Measurements from ENCODE around the gene LRRC10B.

LRRC10B gene

DNA sequence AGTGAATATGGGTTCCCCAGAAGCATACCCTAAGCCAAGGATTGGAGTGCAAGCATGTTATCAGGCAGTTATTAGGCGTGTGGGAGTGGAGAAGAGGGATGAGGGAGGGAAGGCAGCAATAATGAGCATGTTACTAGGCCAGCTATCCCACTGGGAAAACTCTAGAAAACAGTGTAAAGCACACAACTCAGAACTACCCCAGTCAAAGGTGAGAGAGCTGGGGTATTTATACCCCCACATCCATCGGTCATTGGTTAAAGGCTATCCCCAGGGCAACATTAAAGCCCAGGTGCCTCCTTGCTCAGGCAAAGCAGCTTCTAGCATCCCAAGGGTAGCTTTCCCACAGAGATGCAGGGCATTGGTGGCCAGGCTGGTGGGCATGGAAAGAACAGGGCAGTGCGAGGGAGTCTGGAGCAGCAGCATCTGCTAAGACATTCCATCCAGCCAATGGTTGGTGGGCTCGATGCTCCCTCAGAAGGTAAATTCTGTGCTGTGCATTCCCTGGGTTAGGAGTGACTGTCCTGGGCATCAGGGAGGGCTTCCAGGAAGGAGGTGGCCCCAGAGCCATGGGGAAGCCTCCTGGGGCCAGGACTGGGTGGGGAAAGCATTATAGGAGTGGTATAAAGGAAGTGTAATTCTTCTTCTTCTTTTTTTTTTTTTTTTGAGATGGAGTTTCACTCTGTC, 21.1 kb upstream of the LRRC10B start:
- no peak for DNase-seq

DNA sequence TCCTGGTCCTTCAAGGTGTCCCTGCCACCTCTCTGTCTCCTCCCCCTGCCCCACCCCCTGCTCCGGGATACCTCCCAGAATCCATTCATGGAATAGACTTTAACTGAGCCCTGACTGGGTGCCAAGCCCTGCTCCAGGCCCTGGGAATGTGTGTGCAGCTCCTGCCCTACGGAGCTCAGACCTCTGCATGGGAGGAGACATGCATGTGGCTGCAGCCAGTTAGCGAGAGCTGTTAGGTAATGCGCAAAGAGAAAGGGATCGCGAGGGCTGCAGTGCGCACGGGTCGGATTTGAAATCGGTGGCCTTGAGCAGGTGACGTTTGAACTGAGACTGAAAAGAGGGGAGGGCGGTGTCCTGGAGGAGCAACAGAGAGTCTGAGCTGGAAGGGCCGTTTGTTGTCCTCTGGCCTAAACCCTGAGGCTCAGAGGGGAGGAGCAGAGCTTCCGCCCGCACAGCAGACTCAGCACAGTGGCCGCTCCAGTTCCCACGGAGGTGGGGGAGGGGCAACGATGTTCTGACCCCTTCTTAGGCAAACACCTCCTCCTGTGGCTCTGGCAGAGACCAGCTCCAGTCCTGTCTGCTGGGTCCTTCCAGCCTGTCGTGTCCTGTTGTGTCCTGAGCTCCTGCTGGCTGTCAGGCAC, 19.8 kb upstream of the LRRC10B start:
- no peak for DNase-seq

DNA sequence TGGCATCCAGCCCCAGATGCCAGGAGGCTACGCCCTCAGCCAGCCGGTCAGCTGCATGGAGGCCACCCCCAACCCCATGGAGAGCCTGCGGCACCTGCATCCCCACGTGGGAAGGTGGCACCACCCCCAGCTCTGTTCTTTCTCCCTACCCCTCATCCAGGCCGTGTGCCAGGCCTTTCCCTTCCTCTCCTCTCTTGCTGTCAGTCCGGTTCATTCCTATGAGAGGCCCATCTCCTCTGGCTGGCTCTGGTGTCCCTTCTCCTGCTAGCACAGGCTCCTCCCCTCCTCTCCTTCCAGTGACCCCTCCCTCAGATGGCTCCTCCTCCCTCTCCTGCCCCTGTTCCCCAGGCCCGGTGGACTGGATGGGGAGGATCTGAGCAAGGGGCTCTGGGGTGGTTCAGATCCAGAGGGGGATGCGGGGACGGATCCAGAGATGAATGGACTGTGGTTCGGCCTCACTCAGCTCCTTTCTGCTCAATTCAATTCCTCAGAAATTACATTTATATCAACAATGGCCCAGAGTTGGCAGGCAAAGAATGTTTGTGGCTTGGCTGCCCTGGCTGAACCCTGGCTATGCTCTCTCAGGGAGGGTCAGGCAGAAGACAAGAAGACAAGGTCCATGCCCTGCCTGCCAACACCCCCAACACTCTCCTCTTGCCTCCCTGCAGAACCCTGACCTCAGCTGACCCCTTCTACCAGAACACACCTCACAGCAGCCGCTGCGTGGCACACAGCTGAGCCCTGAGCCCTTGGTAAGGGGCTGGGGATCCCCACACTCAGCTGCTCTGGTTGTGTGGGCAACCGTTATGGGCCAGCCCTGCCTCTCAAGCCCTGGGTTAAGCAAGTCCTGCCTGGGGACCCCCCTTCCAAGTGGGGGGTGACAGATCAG, 18.5 kb upstream of the LRRC10B start:
- no peak for DNase-seq

DNA sequence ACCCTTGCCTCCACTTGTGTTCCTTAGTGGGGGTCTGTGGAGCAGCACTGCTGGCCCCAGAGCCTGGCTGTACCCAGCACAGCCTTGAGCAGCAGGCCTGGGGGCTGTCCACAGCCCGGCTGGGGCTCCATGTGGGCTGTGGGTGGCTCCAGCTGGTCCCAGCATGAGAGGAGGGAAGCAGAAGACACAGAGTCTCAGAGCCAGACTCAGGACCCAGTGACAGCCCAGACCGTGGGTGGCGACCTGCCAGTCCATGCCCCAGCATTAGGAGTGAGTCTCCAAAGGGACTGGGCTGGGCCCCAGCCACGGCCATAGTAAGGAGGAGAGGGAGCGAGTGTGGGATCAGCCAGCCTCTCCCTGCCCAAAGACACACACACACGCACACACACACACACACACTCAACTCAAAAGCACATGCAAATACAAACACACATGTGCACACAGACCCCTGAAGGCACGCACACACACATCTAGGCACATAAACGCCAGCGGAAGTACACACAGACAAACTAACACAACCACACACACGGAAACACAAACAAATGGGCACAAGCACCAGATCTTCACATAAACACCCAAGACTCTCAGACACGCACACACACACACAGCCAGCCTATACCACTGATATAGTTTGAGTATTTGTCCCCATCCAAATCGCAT, 16.7 kb upstream of the LRRC10B start:
- DNase-seq, result no peak

DNA sequence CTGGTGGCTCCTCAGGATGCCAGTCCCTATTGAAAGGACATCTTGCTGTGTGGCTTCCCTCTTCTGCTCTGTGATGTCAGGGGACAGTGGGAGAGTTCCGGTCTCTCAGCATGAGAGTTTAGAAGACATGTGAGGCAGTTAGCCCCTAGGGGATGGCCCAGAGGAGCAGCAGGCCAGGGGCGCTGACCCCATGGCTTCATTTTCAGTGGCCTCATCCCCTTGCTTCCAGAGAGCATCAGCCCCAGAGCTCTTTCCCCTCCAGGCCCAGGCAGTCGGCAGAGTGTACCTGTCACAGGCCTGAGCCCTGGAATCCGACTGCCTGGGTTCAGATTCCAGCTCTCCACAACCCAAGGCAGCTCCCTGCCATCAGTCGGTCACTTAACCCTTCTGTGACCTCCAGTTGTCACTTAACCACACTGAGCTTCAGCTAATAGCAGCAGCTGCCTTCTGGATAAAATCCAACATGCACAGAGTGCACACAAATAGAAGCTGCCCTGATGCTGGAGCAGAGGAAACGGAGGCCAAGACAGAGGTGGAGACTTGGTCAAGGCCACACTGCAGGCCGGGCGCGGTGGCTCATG, 14.1 kb upstream of the LRRC10B start:
- DNase-seq, result no peak

DNA sequence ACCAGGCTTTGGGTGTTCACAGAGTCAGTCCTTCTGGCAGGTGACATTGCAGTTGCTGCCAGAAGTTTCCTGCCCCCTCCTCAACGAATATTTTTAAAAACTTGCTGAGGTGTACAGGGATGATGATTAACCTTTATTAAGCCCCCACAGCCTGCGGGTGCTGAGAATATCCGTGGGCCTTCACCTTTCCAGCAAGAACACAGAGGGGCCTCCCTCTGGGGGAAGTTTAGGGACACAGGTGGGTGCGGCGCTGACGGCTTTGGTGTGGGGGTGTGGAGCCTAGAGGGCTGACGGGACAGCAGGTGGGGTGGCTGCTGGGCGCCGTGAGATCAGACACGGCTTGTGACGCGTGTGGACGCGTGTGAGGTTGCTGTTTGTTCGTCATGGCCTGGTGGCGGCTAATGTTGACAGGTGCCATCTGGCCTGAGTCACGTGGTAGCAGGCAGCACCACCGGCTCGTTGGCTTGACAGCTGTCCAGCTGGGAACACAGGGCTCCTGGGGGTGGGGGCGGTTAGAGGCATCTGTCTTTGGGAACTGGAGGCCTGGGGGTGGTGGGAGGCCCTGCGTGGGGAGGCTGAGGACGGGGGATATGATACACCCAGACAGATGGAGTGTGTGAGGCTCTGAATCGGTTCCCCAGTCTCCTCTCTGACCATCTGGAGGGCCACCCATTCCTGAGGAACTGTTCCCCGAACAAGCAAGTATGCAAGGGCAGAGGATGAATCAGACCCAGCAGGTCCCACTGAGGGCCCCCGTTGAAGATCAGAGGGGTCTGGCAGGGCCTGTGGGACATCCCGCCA, 12.5 kb upstream of the LRRC10B start:
- DNase-seq, result no peak

DNA sequence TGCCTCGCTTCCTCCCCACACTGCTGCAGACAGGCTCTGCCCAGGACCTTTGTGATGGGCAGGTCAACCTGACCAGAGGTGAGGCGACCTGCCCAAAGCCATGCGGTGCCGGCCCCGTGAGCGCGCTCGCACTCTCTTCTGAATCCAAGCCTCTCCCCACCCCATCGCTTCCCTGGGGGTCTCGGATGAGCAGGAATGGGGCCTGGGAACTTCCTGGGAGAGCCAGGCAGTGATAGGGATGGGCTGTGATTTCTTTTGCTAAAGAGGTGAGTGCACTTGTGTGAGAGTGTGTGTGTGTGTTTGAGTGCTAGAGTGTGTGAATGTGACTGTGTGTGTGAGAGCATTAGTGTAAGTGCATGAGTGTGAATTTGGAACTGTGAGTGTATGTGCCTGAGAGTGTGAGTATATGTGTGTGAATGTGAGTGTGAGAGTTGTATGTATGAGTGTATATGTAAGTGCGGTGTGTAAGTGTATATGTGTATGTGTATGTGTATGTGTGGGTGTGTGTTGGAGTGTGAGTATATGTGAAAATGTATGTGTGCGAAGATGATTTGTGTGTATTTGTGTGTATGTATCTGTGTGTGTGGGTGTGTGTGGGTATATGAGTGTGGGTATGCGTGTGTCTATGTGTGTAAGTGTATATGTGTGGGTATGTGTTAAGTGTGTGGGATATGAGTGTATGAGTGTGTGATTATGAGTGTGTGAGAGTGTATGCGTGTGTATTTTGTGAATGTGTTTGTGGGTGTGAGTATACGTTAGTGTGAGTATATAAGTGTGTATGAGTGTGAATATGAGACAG, 11.7 kb upstream of the LRRC10B start:
- no peak for DNase-seq

DNA sequence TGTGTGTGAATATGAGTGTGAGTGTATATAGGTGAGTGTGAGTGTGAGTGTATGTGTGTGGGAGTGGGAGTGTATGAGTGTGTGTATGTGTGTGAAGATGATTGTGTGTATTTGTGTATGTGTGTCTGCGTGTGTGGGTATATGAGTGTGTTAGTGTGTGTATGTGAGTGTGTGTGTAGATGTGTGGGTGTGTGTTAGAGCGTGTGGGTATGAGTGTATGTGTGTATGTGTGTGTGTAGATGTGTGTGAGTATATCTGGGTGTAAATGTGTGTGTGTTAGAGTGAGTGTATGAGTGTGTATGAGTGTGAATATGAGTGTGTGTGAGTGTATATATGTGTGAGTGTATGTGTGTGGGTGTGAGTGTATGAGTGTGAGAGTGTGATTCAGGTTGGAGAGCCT, 11.1 kb upstream of the LRRC10B start:
- no peak for DNase-seq

DNA sequence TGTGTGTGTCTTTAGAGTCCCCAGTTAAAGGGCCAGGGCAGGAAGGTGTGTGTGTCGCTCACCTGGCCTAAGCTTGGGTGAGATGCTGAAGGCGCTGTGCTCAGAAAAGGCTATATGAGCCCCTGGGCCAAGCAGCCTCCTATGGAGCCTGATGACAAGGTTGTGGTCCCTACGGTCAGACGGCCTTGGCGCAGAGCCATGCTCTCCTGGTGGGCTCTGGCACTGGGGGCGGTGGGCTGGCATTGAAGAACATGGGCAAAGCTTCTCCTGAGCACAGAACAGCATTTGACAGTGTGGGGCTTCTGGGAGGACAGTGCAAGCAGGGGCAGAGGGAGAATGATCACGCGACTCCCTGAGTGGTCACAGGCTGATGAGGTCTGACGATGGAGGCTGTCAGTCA, 10.7 kb upstream of the LRRC10B start:
- no peak for DNase-seq

DNA sequence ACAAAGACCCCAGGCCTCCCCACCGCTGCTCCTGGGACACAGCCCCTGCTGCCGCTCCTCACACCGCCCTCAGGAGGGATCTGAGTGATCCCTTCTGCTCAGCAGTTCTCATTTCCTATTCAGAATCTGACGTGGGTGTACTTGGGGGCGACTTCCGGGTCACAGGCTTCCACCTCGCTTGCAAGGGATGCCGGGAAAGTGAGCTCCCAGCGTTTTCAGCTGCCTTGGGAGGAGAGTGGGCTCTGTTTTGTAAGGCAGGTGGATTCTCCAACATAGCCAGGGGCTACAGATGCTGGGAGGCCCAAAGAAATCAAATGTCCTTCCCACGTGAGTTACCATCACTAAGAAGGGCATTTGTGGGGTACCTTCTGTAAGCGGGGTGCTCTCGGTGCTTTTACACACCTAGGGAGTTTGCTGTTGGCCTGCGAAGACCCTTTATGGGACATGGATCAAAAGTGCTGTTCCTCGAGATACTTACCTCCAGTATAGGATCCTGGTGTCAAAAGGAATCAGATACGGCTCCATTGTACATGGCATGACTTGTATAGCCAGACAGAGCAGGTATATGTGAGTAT, 9.7 kb upstream of the LRRC10B start:
- DNase-seq, result no peak

DNA sequence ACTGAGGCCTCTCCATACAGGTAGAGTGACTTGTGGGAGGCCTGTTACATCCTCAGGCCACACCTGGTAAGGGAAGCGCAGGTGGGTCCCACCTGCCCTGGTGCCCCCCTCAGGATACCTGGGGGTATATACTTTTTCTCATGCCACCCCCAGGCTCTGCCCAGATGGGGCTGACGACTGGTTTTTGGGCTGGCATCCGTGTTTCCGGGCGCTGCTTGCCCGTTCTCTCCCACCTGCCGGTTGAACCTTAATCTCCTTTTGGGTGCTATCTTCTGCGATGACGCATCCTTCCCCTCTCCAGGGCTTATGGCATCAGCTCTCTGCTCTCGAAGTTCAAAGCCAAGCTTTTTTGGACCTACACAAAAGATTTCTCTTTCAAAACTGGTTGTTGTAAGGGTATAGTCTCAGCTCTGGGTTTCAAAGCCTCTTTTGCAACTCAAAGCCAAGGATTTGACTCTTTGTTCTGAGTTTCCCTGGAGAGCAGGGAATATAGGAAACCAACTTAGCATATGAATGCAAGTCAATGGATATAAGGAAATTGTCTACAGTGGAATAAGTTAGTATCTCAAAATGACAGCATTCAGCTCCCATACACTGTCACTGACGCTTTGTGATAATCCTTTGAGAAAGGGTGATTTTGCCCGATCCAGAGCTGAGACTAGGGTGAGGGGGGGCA, 8.6 kb upstream of the LRRC10B start:
- no peak for DNase-seq

DNA sequence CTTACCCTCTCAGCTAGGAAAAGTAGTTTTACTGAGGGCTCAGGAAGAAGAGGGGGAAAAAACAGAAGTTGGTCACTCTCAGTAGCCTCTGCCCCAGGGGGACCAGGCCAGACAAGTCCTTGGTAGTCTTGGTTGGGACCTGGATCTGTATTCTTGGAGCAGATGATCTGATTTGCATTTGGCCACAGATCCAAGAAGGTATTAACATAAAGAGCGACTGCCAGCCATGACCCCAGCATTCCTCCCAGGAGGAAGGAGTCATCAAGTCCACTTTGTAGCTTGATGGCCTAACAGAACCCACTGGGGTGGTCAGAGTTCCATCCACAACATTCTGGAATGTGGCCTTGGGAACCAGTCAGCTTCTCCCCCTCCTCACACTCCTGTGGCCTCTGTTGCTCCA, 6.0 kb upstream of the LRRC10B start:
- DNase-seq, result no peak

DNA sequence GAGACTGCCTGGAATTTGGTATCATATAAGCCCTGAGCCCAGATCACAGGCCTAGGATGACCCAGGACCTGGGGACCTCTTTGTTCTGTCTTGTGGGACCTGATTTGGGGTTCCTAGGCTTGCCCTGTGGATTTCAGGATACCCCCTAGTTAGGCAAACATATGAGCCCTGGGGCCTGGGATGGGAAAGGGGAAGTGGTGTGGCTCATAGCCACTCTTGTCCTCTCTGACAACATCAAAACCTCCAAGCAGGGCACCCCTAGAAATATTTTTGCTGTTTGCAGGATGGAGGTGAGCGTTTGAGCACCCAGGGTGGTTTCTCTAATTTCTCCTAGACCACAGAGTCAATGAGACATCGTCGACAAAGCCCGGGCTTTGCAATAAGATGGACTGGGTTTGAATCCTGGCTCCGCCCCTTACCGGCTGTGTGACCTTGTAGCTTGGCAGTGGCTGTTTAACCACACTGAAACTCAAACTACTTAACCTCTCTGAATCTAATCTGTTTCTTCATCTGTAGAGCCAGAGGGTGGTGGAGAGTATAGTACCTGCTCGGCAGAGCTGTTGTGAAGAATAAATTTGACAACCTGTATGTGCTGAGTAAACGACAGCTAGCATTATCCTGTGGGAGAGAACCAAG, 5.3 kb upstream of the LRRC10B start:
- DNase-seq, result peak in 1 of 2 experiments; percentile 35

DNA sequence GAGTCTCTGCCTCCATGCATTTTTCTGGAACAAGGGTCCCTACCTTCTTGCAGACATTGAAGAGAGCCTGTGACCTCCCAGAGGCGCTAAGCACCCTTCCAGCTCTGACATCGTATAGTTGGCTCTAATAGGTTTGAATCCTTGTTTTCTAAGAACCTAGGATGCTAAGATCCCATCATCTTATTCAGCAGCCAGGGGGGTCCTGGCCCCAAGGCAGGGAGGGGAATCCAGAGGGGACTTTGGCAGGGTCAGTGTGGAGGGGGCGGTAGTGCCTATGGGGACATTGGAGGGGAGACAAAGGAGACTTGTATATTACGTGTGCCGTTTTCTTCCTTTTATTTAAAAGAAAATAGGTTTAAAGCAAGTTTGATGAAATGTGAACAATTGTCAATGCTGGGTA, 3.4 kb upstream of the LRRC10B start:
- no peak for DNase-seq

DNA sequence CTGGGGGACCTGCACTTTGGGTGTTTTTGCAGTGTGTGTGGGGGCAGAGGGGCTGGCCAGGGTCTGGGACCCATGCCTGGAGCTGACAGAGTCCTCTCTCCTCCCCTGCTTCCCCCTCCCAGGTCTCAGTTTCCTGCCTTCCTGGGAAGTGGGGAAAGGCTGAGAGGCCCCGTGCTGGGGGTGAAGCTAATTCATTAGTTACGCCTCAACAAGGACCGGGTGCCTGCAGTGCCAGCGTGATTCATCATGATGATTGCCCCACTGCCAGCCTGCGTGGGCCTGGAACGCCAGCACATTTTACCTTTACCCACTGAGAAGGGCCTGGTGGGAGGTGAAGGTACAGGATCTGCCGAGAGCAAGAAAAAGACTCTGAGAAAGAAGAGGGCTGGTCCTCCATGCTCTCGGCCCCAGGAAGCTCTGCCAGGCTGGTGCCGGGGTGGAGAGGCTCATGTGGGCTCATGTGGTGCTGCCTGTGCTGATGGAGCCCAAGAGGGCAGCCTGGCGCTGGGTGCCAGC, 2.9 kb upstream of the LRRC10B start:
- DNase-seq, result no peak

DNA sequence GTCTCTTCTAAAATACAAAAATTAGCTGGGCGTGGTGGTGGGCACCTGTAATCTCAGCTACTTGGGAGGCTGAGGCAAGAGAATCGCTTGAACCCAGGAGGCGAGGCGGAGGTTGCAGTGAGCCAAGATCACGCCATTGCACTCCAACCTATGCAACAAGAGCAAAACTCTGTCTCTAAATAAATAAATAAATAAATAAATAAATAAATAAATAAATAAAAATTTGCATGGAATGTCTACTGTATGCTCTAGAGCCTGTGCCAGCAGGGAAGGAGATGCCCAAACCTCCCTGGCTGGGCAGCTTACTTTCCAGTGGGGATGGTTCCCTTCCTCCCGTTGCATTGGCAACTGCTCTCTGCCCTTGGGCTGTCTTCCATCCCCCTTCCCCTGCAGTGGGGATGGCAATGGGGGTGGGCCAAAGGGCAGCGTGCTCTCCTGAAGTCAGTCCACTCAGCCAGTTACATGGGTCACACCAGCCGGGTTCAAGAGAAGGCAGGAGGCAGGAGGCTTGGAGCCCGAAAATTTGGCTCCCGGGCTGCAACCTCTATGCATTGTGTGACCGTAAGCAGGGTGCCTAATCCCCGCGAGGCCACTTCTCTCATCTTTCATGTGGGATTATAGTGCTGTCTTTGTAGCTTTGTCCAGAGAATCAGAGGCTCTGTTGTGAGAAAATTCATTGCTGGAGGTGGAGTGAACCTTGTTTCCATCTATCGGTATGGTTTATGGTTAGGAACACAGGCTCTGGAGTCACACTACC, 1.4 kb upstream of the LRRC10B start:
- no peak for DNase-seq

DNA sequence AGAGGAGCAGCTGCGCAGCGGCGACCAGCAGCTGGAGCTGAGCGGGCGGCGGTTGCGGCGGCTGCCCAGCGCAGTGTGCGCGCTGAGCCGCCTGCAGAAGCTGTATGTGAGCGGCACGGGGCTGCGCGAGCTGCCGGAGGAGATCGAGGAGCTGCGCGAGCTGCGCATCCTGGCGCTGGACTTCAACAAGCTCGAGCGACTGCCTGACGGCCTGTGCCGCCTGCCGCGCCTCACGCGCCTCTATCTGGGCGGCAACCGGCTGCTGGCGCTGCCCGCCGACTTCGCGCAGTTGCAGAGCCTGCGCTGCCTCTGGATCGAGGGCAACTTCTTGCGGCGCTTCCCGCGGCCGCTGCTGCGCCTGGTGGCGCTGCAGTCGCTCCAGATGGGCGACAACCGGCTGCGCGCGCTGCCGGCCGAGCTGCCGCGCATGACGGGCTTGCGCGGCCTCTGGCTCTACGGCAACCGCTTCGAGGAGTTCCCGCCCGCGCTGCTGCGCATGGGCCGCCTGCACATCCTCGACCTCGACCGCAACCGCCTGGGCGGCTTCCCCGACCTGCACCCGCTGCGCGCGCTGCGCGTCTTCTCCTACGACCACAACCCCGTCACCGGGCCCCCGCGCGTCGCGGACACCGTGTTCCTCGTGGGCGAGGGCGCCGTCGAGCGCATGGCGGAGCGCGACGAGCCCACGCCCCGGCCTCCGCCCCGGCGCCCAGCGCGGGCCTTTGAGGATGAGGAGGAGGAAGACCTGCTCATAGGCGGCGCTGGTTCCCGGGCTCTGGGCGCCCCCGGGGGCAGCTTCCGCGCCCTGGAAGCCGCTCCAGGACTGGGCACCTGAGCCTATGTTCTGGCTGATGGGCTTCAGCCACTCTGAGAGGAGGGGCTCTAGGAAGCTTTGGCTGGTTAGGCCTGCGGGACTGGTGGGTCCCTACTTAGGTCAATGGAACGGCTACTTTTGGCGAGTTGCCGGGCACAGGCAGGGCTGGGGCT, 787 bp downstream of the LRRC10B start:
- peak; percentile 54 to 60 for DNase-seq

All from Kasumi-1 (cell line).